Lung (tissue), 12 donors: ENCODE data around the gene ZNF653. TPM values are rescaled to one million over a fixed set of nuclear protein-coding genes. Genes with fewer than 3 reads are reported as not detected.

Source experiments
- ATAC-seq: fragments of 200-7000 bp; cut with Tn5 transposase; one replicate; pipeline ENCODE4 v1.9.1; 2020; ENCODE audit warnings: moderate number of reproducible peaks; ENCODE audit not compliant: insufficient read depth, low FRiP score
- DNase-seq, 3 donors: peaks; one replicate each; pipeline ENCODE4 v3.0.0-alpha.2; 2013 to 2017
- H3K27ac ChIP-seq, 2 donors: one replicate each; pipeline ENCODE4 v1.5.1; 2013; ENCODE audit warnings: mild to moderate bottlenecking in 2 of 2, moderate library complexity in 2 of 2, control low read depth in 1 of 2, inconsistent platforms in 1 of 2, low read depth in 1 of 2, low read length in 1 of 2
- H3K27me3 ChIP-seq, 3 donors: one replicate each; pipeline ENCODE4 v1.5.1; 2013; ENCODE audit warnings: low read length in 2 of 3; ENCODE audit not compliant: control insufficient read depth in 3 of 3, insufficient read depth in 3 of 3
- H3K36me3 ChIP-seq, 4 donors: one replicate each; pipeline ENCODE4 v1.5.1; 2013; ENCODE audit warnings: low read length in 4 of 4, mild to moderate bottlenecking in 1 of 4, moderate library complexity in 1 of 4; ENCODE audit not compliant: control insufficient read depth in 4 of 4, insufficient read depth in 4 of 4
- H3K4me1 ChIP-seq, 5 donors: one replicate each; pipeline ENCODE4 v1.5.1; 2013; ENCODE audit warnings: low read length in 5 of 5, mild to moderate bottlenecking in 2 of 5, moderate library complexity in 1 of 5; ENCODE audit not compliant: control insufficient read depth in 5 of 5, insufficient read depth in 5 of 5
- H3K4me3 ChIP-seq: one replicate; pipeline ENCODE4 v1.5.1; 2013; ENCODE audit warnings: mild to moderate bottlenecking, control low read depth, moderate library complexity
- H3K9ac ChIP-seq, 2 donors: one replicate each; pipeline ENCODE4 v1.5.1; 2013; ENCODE audit warnings: low read length in 2 of 2, control low read depth in 1 of 2; ENCODE audit not compliant: insufficient read depth in 1 of 2
- H3K9me3 ChIP-seq, 4 donors: one replicate each; pipeline ENCODE4 v1.5.1; 2013; ENCODE audit warnings: low read length in 3 of 4, mild to moderate bottlenecking in 1 of 4, moderate library complexity in 1 of 4; ENCODE audit not compliant: control insufficient read depth in 4 of 4, insufficient read depth in 3 of 4
- CTCF ChIP-seq: IDR thresholded peaks from 2 replicates; pipeline ENCODE4 v1.5.1; 2012; ENCODE audit warnings: mild to moderate bottlenecking; ENCODE audit errors: control extremely low read depth, extremely low read depth
- WGBS, 2 donors: extraction: QIAGEN DNeasy Blood & Tissue Kit; methylation state at CpG; one replicate each; pipeline ENCODE4 v1.1.7; 2013; 5-methylcytosine and 5-hydroxymethylcytosine counted together
- polyA plus RNA-seq, 2 donors: library from polyadenylated mRNA; stranded (reverse); fragments of 200-250 nt; gene quantifications; one replicate each; pipeline ENCODE4 v1.2.1, GENCODE V29; 2013
- total RNA-seq, 2 donors: library from RNA; depleted of rRNA in 1 of 2; stranded (reverse); fragments of >200 nt in 1 of 2; gene quantifications; one replicate each; pipeline ENCODE4 v1.2.1, GENCODE V29; 2014 to 2021
- donor health status: control.
- donor health status: control.
- donor health status: Bipolar disorder and iron deficiency.
- donor health status: healthy.
- donor health status: DM: yes; HTN: yes; CAD: no.

ZNF653 gene
- total and polyA plus RNA-seq, 4 donors: 5.4 to 12.9 (median 9.0) TPM

GRCh38 chr19:11494634-11495285, 10.9 kb downstream of the ZNF653 start:
- no peak for TF ChIP-seq CTCF
- Histone ChIP-seq H3K4me1 (no peaks in the 10 kb centered on the region), H3K27me3 (no peaks in the 10 kb centered on the region), H3K36me3 (peaks cover 0 to 27% (median 2%) of the 10 kb centered on the region in 4 donors), H3K4me3 (no peak overlapping the region), H3K9ac (no peak overlapping the region), H3K27ac (no peak overlapping the region), H3K9me3 (no peaks in the 10 kb centered on the region)
- no peak for ATAC-seq
- WGBS, 2 donors: 94 to 95% methylated on average over 27 of the region's 27 CpGs
- no peak for DNase-seq

- Histone ChIP-seq H3K27me3 (no peaks in the 10 kb centered on the region), H3K4me3 (no peak overlapping the region), H3K27ac (no peak overlapping the region), H3K36me3 (peaks cover 0 to 24% (median 3%) of the 10 kb centered on the region in 4 donors), H3K9ac (no peak overlapping the region), H3K9me3 (peaks cover 0 to 3% (median 0%) of the 10 kb centered on the region in 4 donors), H3K4me1 (no peaks in the 10 kb centered on the region)
- no peak for ATAC-seq
- WGBS, 2 donors: 94 to 96% methylated on average over 7 of the region's 7 CpGs
- no peak for TF ChIP-seq CTCF
- no peak for DNase-seq
These were observed 16.3 kb downstream of the ZNF653 start for GRCh38 chr19:11489378-11489777.

- Histone ChIP-seq H3K9ac (no peak overlapping the region), H3K27me3 (peaks cover 0 to 10% (median 6%) of the 10 kb centered on the region in 3 donors), H3K4me3 (no peak overlapping the region), H3K27ac (no peak overlapping the region), H3K36me3 (peaks cover 0 to 23% (median 4%) of the 10 kb centered on the region in 4 donors), H3K9me3 (peaks cover 0 to 3% (median 0%) of the 10 kb centered on the region in 4 donors), H3K4me1 (peaks cover 0 to 10% (median 0%) of the 10 kb centered on the region in 5 donors)
- no peak for ATAC-seq
- DNase-seq: no peak
- no peak for TF ChIP-seq CTCF
- WGBS, 2 donors: 94 to 95% methylated on average over 44 to 45 of the region's 45 CpGs
These were observed 18.8 kb downstream of the ZNF653 start for GRCh38 chr19:11486661-11487503.
